GM12892 (cell line): Measurements from ENCODE around the gene PICALM.

Experiments
- DNase-seq: peaks from one replicate; pipeline ENCODE4 v3.0.0; 2011; ENCODE audit not compliant: insufficient read length
- FAIRE-seq: peaks from 2 replicates; lab custom pipeline; 2011; peaks lifted over from hg19 to GRCh38; lab: Jason Lieb, UNC
- POLR2A ChIP-seq: IDR thresholded peaks from 2 replicates; pipeline ENCODE4 v1.6.1; 2011; ENCODE audit warnings: low read depth, low read length, control low read depth
- POLR2AphosphoS5 ChIP-seq: IDR thresholded peaks from 2 replicates; pipeline ENCODE4 v1.6.1; 2011; ENCODE audit warnings: low read depth, low read length, control low read depth
- TAF1 ChIP-seq: IDR thresholded peaks from 2 replicates; pipeline ENCODE4 v1.6.1; 2011; ENCODE audit warnings: low read depth, mild to moderate bottlenecking, control low read depth, low read length, borderline replicate concordance

PICALM gene

DNA sequence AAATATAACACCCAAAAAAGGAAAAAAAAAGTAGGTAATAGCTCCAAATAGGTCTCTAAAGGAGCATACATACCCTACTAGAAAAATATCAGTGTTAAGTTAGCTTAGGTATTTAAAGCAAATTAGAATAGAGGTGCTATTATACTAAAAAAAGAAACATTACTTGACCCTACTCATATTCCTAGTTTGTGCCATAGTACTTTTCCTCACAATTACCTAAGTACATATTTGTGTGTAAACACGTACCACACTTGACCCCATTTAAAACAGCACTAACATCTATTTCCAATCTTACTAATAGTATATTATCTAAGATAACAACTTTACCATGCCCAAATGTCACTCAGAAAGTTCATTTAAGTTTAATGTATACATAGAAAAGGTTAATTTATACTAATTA is 57.7 kb downstream of the PICALM start:
- TF ChIP-seq TAF1 (no peak), POLR2A (no peak), POLR2AphosphoS5 (no peak)
- FAIRE-seq (no peak), DNase-seq (no peak)

DNA sequence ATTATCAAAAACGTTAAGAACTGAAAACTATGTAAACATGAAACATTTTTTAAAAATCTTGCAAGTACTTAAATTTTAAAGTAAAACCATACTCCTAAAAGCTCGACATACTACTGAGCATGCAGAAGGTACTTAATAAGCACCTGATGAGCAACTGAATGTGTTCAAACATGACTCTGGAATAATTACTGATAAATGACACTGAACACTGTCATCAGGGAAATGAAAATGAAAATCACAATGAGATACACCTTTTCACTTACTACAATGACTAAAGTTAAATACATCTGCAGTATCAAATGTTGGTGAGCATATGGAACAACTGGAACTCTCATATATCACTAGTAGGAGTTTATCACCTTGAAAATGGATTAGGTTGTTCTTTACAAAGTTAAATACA is 65.2 kb downstream of the PICALM start:
- TF ChIP-seq TAF1: no peak
- TF ChIP-seq POLR2A: no peak
- TF ChIP-seq POLR2AphosphoS5: no peak
- DNase-seq (no peak), FAIRE-seq (peak; percentile 67)

DNA sequence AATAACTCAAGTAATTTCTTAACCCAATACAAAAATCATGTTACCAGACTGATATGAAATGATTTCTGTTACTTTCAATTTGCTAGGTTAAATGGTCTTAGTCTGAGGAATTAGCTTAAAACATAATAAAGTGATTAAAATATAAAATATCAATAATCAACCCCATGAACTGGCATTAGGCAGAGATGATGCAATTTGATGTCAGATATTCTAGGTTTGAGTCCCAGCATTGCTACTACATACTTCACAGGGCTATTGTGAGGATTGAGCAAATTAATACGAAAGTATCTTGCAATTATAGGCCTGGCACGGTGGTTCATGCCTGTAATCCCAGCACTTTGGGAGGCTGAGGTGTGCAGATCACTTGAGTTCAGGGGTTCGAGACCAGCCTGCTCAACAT is 66.5 kb downstream of the PICALM start:
- DNase-seq (no peak), FAIRE-seq (no peak)
- TF ChIP-seq POLR2AphosphoS5 (no peak), TAF1 (no peak), POLR2A (no peak)

DNA sequence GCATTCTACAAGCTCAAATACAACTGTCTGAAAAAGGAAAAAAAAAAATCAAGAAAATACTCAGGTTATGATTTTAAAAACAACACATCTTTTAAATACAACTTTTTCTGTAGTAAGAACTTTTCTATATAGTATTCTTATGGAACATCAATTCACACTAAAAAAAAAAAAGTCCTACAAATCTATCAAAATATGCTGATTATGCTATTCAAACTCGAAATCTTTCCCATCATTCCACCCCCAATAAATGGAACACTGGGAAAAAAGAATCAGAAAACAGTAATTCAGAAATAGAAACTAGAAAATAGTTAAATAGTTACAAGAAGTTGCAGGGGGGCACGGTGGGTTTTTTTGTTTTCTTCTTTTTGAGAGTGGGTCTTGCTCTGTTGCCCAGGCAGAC is 77.4 kb downstream of the PICALM start:
- DNase-seq (no peak), FAIRE-seq (no peak)
- TF ChIP-seq TAF1 (no peak), POLR2AphosphoS5 (no peak), POLR2A (no peak)

DNA sequence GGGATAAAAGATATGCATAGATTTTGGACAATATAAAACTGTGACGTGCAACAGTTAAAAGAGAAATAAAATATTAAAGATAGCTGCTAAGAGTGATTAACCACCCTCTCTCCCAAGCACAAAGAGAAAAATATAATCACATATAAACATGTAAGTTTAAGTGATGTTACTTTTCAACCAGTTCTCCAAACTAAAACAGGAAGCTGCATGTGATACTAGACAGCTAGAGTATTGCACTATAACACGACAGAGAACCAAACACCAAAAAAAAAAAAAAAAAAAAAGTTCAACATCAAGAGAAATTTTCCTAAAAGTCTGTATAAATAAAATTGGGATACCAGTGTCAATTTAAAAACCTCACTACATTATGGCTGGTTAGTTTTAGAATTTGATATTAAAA is 79.1 kb downstream of the PICALM start:
- no peak for TF ChIP-seq POLR2AphosphoS5
- TF ChIP-seq TAF1: no peak
- TF ChIP-seq POLR2A: no peak
- DNase-seq: no peak
- no peak for FAIRE-seq

DNA sequence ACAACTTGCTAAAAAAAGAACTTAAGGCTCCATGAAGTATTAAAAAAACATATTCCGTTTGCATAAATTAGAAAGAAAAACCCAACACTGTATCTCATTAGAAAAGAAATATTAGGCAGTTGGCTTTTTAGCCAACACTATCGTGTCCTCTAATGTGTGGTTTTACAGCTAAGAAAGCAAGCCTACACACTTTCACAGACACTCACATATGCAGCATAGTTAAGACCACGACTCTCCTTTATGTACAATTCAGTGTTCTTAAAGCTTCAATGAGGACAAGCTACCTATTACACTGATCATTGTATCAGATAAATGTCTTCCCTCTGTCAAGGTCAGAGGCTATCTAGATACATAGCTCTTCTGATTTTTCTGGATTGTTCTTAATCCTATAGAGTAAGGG is 80.1 kb downstream of the PICALM start:
- peak; percentile 33 for FAIRE-seq
- no peak for TF ChIP-seq POLR2A
- TF ChIP-seq TAF1: no peak
- no peak for TF ChIP-seq POLR2AphosphoS5
- DNase-seq: no peak

DNA sequence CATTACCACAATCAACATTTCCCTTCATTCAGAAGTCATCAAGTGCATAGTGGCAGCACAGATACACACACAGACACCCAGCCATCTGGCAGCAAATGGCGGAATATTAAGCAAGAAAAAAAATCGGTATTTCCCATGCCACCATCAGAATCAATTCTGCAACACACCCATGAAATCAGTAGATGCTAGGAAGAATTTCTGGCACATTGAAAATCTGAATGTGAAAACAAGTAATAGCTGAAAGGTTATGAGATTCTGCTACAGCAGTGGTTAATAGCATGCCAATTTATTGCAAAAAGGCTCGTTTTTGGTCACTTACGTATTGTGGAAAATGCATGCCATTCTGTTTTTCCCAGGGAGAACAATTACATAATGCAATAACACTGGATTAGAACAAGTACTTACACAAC is 91.1 kb downstream of the PICALM start:
- DNase-seq: no peak
- FAIRE-seq: peak; percentile 69
- TF ChIP-seq TAF1: no peak
- TF ChIP-seq POLR2AphosphoS5: no peak
- no peak for TF ChIP-seq POLR2A

DNA sequence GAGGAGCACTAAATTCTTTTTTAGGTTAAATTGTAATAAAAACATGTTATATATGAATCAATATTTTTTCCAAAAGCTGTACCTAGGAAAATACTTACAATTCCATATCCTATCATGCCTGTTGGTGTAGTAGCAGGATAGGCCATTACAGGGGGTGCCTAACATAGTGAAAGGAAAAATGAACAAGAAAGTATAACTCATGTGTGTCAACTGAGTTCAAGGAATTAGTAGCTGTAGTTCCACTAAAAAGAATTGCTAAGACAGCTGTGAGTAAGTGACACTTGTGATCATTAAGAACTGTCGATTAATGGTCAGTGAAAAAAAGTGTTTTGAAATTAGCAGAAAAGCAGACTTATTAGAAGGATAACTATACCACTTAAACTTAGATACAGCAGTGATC is 92.4 kb downstream of the PICALM start:
- no peak for FAIRE-seq
- DNase-seq: no peak
- no peak for TF ChIP-seq TAF1
- no peak for TF ChIP-seq POLR2A
- no peak for TF ChIP-seq POLR2AphosphoS5

DNA sequence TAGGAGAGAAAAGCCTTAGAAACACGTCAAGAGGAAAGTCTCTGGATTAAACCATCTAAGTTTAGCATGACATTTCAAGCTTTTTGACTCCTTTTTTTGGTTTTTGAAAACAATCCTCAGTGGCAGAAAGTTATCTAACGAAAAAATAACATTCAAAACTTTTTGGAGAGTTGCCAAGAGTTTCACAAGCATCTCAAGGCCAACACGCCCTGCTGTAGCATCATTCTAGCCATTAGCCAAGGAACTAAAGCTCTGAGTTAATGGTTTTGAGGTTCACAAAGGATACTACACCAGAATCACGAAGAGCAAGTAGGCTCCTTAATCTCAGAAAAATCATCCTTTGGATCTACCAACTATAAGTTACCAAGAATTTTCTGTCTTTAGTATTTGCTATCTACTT is 94.8 kb downstream of the PICALM start:
- DNase-seq: no peak
- no peak for FAIRE-seq
- TF ChIP-seq POLR2AphosphoS5 (no peak), POLR2A (no peak), TAF1 (no peak)

DNA sequence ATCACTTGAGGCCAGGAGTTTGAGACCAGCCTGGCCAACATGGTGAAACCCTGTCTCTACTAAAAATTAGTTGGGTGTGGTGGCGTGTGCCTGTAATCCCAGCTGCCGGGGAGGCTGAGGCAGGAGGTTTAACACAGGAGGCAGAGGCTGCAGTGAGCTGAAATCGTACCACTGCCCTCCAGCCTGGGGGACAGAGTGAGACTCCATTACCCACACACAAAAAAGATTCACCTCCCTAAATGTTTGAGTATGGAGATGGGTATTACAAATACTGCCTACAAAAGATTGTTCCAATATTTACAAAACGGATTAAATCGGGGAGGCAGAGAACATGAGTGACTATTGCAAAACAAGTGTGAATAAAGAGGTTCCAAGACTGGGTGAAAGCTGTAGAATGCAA is 98.3 kb downstream of the PICALM start:
- FAIRE-seq (peak; percentile 5), DNase-seq (no peak)
- TF ChIP-seq TAF1 (no peak), POLR2A (no peak), POLR2AphosphoS5 (no peak)

DNA sequence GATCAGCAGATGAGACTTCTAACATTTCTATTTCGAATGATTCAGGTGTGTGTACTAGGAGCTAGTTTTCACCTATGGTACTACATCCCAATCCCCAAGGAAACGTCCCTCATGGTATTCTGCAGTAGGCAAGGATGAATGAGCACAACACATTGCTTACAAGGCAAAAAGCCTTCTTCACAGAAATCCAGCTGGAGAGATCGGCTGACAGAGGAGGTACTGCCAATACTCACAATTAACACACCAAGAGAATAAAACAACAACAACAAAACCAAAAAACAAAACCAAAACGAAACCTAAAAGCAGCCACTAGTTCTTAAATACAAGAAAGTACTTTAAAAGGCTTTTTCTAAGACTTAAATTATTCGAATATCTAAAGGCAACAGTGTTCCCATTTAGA is 101.4 kb downstream of the PICALM start:
- no peak for DNase-seq
- no peak for TF ChIP-seq POLR2AphosphoS5
- TF ChIP-seq TAF1: no peak
- no peak for TF ChIP-seq POLR2A
- FAIRE-seq: no peak

DNA sequence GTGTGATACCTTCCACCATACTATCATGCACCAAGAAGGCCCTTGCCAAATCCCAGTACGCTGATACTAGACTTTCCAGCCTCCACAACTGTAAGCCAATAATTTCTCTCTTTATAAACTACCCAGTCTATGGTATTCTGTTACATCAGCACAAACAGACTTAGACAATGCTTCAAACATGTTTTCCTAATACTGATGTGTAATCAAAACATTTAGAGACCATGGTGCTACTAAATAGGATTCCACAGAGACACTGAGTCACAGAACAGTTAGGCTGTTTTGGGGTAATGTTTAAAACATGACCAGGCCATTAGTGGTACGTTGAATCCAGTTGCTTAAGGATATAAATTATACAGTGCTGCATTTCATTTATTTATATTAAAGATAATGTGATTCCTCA is 103.7 kb downstream of the PICALM start:
- FAIRE-seq: no peak
- no peak for TF ChIP-seq POLR2A
- no peak for TF ChIP-seq TAF1
- TF ChIP-seq POLR2AphosphoS5: no peak
- no peak for DNase-seq
